Progenitor cell of endocrine pancreas (in vitro differentiated cells): ENCODE results near the gene CA9. TPM values are rescaled to one million over a fixed set of nuclear protein-coding genes. Genes with fewer than 3 reads are reported as not detected.

Experiments
- DNase-seq: peaks from one replicate; pipeline ENCODE4 v3.0.0; 2021; ENCODE audit warnings: low spot score; ENCODE audit not compliant: unreplicated experiment
- H3K27ac Mint-ChIP-seq: 2 replicates; pipeline ENCODE4 v1.8.0; 2021; ENCODE audit warnings: mild to moderate bottlenecking, moderate library complexity, mixed read lengths
- H3K27me3 Mint-ChIP-seq: 2 replicates; pipeline ENCODE4 v1.8.0; 2021; ENCODE audit warnings: mixed read lengths
- H3K36me3 Mint-ChIP-seq: 2 replicates; pipeline ENCODE4 v1.8.0; 2022; ENCODE audit warnings: mixed read lengths; ENCODE audit not compliant: insufficient read depth
- H3K4me1 Mint-ChIP-seq: 2 replicates; pipeline ENCODE4 v1.8.0; 2021; ENCODE audit warnings: low read depth, mixed read lengths
- H3K4me3 Mint-ChIP-seq: 2 replicates; pipeline ENCODE4 v1.8.0; 2021; ENCODE audit warnings: low read depth, mild to moderate bottlenecking, moderate library complexity, mixed read lengths
- H3K9me3 Mint-ChIP-seq: 2 replicates; pipeline ENCODE4 v1.8.0; 2021; ENCODE audit warnings: low read depth, mixed read lengths
- CTCF ChIP-seq: fragments of 200-600 bp; sonication (generic); IDR thresholded peaks from one replicate; pipeline ENCODE4 v1.5.0; 2021; ENCODE audit warnings: antibody characterized with exemption, mild to moderate bottlenecking; ENCODE audit not compliant: unreplicated experiment
- total RNA-seq: library from RNA; stranded (reverse); gene quantifications from 2 replicates; pipeline ENCODE4 v1.2.1, GENCODE V29; 2021

CA9 gene
- total RNA-seq, 1 donor from 2014 or later: 0.31 TPM

DNA sequence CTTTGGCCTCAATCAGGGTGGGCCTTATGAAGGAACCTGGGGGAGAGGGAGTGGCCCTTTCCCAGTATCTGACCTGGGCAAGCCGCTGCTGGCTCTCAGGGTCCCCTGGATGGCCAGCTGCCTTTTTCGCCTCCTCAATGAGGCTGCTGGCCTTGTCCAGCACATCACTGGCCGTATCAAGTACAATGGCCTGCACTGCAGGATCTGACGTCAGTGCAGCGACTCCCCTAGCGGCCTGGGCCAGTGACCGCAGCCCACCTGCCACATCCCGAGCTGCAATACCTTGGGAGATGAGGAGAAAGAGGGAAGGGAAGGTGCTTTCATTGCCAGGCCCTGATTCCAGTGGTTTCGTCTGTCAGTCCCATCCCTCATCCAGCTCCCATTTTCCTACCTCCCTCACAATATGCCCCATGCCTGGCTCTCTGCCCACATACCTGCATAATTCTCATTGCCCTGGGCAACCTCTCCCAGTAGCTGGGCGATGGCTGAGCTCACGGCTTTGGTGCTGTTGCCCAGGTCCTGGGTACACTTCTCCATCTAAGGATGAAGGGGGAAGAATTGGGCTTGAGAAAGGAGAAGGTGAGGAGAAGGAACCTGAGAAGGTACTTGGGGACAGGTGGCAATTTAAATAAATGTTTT lies 39.2 kb downstream of the CA9 start:
- Mint-ChIP-seq H3K4me1 (no peaks in the 10 kb centered on the region), H3K4me3 (no peak overlapping the region)
- DNase-seq: no peak

DNA sequence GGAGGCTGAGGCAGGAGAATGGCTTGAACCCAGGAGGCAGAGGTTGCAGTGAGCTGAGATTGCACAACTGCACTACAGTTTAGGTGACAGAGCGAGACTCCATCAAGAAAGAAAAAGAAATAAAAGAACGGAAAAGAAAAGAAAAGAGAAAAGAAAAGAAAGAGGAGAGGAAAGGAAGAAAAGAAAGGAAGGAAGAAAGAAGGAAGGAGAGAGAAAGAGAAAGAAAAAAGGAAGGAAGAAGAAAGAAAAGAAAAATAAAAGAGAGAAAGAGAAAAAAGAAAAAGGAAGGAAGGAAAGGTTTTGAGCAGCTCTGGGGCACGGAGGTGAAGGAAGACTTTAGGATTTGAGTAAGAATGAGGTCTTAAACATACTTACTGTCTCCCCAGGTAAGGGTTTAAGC lies 39.9 kb downstream of the CA9 start:
- Mint-ChIP-seq H3K4me1 (no peaks in the 10 kb centered on the region), H3K27me3 (no peaks in the 10 kb centered on the region), H3K4me3 (no peak overlapping the region), H3K36me3 (peaks cover 27% of the 10 kb centered on the region), H3K27ac (no peak overlapping the region), H3K9me3 (no peaks in the 10 kb centered on the region)
- DNase-seq: no peak
- TF ChIP-seq CTCF: no peak

More for the DNA sequence above, 39.2 kb downstream of the CA9 start:
- Mint-ChIP-seq H3K27ac (no peak overlapping the region), H3K9me3 (no peaks in the 10 kb centered on the region), H3K27me3 (no peaks in the 10 kb centered on the region), H3K36me3 (peaks cover 33% of the 10 kb centered on the region)
- peak; percentile 17 for TF ChIP-seq CTCF

DNA sequence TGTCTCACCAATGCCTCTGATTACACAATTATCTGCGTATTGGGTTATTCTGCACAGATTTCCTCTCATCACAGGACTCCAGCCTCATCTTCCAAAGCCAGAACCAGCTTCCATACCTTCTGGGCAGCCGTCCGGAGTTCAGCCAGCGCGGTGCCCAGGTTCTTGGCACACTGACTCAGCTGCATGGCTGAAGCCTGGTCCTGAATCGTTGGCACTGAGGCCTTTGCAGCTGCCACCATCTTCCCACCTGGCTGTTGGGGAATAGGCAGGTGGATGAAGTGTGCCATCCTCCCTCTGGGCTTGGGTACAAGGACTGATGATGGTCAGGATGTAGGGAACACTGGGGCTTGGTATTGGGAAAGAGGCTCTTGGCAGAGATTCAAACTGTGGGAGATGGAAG lies 40.4 kb downstream of the CA9 start:
- no peaks in the 10 kb centered on the region for H3K4me1 Mint-ChIP-seq
- peaks cover 25% of the 10 kb centered on the region for H3K36me3 Mint-ChIP-seq
- no peak for DNase-seq
- H3K27ac Mint-ChIP-seq: no peak overlapping the region
- no peak for TF ChIP-seq CTCF
- no peaks in the 10 kb centered on the region for H3K9me3 Mint-ChIP-seq
- no peaks in the 10 kb centered on the region for H3K27me3 Mint-ChIP-seq
- no peak overlapping the region for H3K4me3 Mint-ChIP-seq

GRCh38 chr9:35714579-35715252 lies 41.0 kb downstream of the CA9 start:
- TF ChIP-seq CTCF: no peak
- Mint-ChIP-seq H3K4me1 (no peaks in the 10 kb centered on the region), H3K9me3 (no peaks in the 10 kb centered on the region), H3K27ac (peak overlapping the region; percentile 45), H3K4me3 (no peak overlapping the region), H3K36me3 (peaks cover 29% of the 10 kb centered on the region), H3K27me3 (no peaks in the 10 kb centered on the region)
- no peak for DNase-seq

GRCh38 chr9:35716230-35716629 lies 42.5 kb downstream of the CA9 start:
- Mint-ChIP-seq H3K36me3 (peaks cover 21% of the 10 kb centered on the region), H3K4me1 (no peaks in the 10 kb centered on the region), H3K9me3 (no peaks in the 10 kb centered on the region), H3K4me3 (no peak overlapping the region), H3K27ac (no peak overlapping the region), H3K27me3 (no peaks in the 10 kb centered on the region)
- TF ChIP-seq CTCF: no peak
- DNase-seq: no peak
